HG03196 (cell line): ENCODE measurements around the gene SPIB.
"Not testable (repeated sequence)": the region's sequence is repeated elsewhere in the genome, so short reads cannot be mapped to it uniquely, and the experiment has no call there.

Experiments
- ATAC-seq: cut with Tn5 transposase; IDR thresholded peaks from one replicate; pipeline ENCODE4 v1.9.1; 2021; ENCODE audit not compliant: unreplicated experiment

The SPIB gene

DNA sequence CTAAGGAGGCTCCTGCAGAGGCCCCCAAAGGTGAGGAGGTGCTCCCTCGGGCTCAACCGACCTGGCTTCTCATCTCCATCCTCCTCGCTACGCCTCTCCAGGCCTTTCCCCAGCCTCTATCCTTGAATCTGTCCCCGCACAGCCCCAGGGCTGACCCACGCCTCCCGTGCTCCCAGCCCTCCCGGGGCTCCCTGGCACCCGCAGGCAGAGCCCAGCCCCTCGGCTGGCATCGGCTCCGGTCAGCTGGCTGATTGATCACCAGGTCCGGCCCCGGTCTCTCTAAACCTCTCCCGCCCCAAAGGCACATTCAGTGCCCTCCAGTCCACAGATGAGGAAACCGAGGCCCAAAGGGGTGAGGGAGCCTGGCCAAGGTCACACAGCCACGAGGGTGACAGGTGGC lies 16.5 kb downstream of the SPIB start:
- no peak for ATAC-seq

DNA sequence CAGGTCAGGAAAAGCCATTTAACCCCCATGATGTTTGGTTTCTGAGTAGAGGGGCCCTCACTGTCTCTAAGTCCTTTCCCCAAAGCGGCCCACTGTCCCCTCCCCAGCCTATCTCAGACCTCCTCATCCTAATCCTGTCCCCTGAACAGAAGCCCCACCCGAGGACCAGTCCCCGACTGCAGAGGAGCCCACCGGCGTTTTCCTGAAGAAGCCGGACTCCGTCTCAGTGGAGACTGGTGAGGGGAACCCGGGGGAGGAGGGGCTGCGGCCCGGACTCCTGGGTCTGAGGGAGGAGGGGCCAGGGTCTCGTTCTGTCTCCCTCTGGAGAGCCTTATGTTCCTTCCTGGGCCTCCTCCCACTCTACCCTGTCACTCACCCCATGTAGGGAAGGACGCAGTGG lies 16.9 kb downstream of the SPIB start:
- ATAC-seq = no peak

DNA sequence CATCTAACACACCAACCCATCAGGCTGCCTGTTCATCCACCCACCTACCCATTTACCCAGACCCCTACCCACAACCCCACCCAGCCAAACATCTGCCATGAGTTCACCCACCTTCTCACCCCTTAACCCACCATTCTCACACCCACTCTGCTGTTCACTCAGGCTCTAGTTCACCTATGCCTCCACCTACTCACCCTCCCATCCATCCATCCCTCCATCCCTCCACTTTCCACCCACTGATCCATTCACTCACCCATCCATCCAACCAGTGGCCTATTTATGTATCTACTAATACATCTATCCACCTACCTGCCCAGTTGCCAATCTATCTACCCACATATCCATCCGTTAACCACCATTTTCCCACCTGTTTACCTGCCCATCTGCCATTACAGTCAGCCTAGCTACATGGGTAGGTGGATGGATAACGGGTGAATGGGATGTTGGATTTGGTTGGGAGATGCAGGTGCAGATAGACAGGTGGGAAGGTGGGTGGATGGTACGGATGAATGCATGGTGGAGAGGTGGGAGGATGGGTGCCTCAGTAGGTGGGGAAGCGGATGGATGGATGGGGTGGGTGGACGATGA lies 19.2 kb downstream of the SPIB start:
- no peak for ATAC-seq

DNA sequence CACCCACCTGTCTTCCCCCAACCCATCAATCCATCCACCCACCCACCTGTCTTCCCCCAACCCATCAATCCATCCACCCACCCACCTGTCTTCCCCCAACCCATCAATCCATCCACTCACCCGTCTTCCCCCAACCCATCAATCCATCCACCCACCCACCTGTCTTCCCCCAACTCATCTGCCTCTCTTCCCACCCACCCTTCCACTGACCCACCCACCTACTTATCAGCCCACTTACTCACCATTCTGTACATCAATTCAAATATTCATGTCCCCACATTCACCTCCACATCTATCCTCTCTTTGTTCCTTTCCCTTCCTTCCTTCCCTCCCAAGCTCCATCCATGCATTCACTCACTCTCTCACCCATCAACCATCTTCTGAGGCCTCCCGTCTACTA lies 20.4 kb downstream of the SPIB start:
- not testable (repeated sequence) for ATAC-seq

DNA sequence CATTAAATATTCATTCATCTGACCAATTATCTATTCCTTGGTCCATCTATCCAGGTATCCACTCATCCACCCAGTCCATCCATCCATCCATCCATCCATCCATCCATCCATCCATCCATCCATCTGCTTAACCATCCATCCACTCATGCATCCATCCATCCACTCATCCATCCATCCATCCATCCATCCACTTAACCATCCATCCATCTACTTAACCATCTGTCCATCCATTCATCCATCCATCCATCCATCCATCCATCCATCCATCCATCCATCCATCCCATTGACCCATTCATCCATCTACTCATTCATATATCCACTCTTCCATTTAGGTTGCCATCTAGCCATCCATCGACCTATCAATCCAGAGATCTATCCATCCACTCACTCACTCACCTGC lies 25.3 kb downstream of the SPIB start:
- no peak for ATAC-seq

DNA sequence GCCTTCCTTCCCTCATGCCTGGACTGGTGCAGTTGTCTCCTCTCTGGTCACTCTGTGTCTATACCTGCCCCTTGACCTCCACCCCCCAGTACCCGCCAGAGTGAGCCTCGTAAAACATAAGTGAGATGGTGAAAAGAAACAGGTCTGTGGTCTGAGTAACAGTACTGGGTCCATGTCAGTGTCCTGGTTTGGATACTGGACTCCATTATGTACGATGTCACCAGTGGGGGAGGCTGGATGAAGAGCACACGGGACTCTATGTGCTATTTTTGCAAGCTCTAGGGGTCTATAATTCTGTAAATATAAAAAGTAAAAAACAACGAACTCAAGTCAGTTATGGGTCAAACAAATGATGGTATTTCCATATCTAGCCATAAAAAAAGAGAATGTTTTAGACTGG lies 28.3 kb downstream of the SPIB start:
- ATAC-seq = no peak

DNA sequence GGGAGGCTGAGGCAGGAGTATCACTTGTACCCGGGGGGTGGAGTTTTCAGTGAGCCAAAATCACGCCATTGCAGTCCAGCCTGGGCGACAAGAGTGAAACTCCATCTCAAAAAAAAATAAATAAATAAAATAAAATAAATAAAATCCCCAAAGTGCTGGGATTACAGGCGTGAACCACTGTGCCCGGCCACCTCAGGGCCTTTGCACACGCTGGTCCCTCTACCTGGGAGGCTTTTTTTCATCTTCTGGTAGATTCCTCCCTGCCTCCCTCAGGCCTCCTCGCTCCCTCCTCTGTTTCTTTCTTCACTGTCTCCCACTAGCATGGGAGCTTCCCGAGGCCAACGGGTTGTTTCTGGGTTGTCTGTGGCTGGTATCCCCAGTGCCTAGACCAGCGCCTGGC lies 29.0 kb downstream of the SPIB start:
- no peak for ATAC-seq

DNA sequence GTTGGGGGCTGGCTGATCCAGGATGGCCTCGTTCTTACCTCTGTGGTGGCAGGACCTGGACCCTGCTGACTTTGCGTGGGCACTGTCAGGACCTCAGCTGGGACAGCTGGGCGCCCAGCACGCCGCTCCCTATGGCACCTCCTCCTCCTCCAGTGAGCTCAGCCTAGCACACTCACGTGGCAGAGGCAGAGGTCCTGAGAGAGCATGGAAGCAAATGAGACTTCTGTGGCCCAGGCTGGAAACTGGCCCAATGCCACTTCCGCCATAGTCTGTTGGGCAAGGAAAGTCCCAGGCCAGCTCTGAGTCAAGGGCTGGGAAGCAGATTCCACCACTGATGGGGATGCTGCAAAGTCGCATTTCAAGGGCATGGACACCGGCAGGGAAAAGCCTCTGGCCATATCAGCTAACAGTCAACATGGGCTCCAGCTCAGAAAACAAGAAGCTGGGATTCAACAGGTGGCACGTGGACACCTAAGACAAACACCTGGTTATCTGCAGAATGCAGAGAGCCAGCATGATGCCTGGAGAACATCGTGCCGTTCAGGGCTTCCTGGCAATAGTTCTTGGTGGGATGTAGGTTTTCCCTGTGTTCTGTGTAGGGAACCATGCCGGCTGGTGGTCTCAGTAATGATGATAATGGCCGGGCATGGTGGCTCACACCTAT lies 30.6 kb downstream of the SPIB start:
- ATAC-seq = no peak

DNA sequence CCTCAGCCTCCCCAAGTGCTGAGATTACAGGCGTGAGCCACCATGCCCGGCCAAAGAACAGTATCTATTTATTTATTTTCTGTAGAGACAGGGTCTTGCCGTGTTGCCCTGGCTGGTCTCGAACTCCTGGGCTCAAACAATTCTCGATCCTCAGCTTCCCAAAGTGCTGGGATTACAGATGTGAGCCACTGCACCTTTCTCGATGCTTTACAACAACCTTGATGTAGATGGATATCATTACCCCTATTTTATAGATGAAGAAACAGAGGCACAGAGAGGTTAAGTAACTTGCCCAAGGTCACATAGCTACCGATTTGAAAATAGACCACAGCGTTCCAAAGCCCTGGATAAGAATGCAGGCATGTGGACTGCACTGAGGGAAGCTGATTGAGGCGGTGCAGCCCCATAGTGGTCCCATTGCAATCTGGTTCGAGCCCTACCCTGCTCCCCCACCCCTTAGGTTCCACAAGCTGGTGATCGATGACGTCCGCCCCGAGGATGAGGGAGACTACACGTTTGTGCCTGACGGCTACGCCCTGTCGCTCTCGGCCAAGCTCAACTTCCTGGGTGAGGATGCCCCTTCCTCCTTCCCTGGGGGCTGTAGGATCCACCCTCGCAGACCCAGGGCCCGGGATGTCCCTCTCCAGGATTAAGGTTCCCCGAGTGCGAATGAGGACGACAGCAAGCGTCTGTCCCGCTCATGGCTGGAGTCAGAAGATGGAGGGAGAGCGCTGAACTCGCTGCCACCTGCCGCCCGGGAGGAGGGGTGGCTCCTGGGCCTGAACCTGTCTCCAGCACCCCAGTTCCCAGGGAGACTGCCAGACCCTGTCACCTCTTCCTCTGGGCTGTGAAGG lies 31.9 kb downstream of the SPIB start:
- ATAC-seq = no peak

DNA sequence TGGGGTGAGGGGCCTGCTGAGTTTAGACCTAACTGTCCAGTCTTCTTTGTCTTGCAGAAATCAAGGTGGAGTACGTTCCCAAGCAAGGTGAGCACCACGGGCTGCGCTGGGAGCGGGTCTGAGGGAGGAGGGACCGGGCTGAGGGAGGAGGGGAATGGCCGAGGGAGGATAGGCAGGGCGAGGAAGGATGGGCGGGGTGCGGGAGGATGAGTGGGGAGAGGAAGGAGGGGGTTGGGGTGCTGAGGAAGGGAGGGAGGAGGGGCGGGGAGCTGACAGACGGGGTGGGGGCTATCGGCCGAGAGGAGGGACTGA lies 32.4 kb downstream of the SPIB start:
- no peak for ATAC-seq

DNA sequence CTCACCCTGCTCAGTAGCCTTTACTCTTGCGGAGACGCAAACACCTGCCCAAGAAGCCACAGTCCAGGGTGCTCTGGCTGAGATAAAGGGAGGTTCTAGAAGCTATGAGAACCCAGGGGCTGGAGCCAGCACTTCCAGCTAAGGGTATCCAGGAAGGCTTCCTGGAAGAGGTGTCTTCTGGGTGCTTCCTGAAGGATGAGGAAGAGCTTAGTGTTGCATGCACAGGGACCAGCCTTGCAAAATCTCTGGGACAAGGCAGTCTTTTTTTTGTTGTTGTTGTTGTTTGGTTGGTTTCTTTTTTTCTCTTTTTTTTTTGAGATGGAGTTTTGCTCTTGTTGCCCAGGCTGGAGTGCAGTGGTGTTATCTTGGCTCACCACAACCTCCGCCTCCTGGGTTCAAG lies 34.5 kb downstream of the SPIB start:
- ATAC-seq = no peak

DNA sequence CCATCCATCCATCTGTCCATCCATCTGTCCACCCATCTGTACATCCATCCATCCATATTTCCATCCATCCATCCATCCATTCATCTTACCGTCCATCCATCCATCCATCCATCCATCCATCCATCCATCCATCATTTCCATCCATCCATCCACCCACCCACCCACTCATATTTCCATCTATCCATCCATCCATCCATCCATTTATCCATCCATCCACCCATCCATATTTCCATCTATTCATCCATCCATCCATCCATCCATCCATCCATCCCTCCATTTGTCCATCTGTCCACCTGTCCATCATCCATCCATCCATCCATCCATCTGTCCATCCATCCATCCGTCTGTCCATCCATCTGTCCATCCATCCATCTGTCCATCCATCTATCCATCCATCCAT lies 37.3 kb downstream of the SPIB start:
- ATAC-seq = no peak

DNA sequence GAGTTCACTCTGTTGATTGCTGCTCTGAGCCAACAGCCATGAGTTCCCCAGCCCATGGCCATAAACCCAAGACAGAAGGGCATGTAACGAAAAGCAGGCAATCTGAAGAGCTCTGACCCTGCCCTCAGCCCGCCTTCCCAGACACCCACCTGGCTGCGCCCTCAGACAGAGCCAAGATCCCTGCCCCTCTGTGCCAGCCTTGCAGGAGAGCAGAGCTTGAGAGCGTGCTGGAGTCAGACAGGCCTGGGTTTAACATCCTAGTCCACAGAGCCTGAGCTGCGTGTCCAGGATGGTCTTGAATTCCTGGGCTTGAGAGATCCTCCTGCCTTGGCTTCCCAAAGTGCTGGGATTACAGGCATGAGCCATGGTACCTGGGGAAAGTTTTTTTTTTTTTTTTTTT lies 38.6 kb downstream of the SPIB start:
- no peak for ATAC-seq

DNA sequence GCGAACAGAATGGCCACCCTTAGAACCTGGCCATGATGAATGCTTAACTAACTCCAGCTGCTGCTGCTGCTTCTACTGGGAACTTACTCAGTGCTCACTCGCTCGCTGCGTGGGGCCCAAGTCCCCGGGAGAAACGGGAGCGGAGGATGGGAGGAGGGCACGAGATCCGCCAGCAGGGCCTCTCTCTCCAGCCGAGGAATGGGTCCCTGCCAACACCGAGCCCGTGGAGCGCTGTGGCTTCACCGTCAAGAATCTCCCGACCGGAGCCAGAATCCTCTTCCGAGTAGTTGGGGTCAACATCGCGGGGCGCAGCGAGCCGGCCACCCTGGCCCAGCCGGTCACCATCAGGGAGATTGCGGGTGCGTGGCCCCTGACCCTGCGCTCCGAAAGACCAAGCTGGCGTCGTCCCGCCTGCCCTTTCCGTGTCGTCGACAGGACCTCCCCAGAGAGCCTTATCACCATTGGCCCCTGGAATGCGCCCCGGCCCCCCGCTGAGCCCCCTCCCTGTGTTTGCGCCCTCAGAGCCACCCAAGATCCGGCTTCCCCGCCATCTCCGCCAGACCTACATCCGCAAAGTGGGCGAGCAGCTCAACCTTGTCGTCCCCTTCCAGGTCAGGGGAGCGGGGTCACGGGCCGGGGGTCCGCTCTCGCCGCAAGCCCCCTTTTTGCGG lies 39.8 kb downstream of the SPIB start:
- no peak for ATAC-seq

DNA sequence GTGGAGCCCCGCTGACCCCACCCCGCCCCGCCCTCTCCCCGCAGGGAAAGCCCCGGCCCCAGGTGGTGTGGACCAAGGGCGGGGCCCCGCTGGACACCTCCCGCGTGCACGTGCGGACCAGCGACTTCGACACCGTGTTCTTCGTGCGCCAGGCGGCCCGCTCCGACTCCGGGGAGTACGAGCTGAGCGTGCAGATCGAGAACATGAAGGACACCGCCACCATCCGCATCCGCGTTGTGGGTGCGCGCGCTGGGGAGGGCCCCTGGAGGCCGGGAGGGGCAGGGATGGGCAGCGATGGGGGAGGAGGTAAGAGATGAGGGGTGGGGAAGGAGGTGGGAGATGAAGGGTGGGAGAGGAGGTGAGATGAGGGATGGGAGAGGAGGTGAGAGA lies 40.3 kb downstream of the SPIB start:
- no peak for ATAC-seq

DNA sequence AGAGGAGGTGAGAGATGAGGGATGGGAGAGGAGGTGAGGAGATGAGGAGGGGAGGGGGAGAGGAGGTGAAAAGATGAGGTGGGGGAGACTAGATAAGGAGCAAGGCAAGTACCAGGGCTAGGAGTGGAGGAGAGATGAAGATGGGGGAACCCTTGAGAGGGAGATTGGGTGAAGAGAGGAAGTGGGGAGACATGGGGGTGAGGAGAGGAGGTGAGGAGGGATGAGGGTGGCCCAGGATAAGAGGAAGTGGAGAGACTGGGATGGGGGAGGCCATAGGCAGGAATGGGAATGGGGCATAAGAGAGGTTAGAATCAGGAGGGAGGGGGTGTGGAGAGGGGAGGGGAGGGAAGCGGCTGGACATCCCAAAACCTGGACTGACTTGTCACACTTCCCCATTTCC lies 40.9 kb downstream of the SPIB start:
- no peak for ATAC-seq

DNA sequence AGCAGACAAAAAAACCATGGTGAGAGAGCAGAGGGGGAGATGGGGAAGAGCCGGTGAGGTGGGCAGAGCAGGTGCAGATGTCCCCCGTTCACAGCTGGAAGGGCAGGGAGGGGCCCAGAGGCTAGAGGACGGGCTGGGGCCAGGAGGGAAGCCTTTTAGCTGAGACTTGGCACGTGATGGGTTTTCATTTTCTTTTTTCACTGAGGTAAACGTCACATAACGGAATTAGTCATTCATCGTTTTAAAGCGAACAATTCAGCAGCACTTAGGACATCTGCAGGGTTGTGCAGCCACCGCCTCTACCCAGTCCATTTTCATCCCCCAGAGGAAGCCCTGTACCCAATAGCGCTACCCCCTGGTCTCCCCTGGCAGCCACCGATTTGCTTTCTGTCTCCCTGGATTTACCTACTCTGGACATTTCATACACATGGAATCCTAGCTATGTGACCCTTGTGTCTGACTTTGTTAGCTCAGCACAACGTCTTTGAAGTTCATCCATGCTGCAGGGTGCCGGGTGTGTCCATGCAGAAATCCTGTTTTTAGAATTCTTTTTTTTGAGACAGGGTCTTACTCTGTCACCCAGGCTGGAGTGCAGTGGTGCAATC lies 41.5 kb downstream of the SPIB start:
- ATAC-seq = peak; percentile 55

DNA sequence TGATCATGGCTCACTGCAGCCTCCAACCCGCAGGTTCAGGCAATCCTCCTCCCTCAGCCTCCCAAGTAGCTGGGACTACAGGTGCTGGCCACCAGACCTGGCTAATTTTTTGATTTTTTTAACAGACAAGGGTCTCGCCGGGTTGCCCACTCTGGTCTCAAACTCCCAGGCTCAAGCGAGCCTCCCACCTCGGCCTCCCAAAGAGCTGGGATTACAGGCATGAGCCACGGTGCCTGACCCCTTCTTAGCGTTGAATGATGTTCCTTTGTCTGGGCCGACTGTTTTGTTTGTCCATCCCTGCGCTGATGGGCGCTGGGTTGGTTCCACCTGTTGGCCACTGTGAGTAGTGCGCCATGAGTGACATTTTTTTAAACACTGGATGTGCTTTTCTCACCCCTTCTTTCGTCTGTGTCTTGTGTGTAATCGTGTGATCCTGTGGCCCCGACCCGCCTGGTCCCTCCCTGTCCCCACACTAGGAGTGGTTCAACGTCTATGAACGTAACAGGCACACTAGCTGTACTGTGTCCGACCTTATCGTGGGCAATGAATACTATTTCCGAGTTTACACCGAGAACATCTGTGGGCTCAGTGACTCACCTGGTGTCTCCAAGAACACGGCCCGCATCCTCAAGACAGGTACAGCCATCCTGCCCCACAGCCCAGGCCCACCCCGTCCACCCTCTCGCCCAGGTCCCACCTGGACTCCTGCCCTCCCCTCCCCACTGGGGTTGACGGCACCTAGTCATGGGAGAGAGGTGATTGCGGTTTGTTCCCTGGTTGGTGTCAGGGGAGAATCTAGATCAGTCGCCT lies 42.5 kb downstream of the SPIB start:
- ATAC-seq = peak; percentile 47

DNA sequence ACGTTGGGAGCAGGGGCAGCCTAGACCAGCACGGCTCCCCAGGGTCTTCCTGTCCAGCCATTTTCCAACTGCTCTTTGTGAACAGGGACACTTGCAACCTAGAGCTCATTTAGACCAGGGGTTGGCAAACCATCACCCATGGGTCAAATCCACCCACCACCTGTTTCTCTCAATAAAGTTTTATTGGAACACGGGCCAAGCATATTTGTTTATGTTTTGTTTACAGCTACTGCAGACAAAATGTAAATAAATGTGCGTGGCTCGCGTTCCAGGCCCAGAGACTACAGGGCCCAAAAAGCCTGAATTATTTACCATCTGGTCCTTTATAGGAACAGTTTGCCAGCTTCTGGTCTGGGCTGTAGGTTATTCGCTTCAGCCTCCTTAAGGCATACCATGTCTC lies 44.2 kb downstream of the SPIB start:
- ATAC-seq = no peak

DNA sequence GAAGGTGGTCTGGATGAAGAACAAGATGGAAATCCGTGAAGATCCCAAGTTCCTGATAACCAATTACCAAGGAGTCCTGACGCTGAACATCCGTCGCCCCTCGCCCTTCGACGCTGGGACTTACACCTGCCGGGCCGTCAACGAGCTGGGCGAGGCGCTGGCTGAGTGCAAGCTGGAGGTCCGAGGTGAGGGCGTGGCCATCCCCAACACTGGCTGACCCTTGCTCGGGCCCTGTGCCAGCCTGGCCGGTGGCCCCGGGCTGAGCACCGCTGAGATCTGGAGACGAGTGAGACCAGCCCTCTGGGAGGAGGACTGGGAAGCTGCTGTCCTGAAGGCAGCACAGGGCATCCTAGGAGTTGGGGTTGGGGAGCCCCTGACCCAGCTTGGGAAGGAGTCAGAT lies 45.6 kb downstream of the SPIB start:
- no peak for ATAC-seq

DNA sequence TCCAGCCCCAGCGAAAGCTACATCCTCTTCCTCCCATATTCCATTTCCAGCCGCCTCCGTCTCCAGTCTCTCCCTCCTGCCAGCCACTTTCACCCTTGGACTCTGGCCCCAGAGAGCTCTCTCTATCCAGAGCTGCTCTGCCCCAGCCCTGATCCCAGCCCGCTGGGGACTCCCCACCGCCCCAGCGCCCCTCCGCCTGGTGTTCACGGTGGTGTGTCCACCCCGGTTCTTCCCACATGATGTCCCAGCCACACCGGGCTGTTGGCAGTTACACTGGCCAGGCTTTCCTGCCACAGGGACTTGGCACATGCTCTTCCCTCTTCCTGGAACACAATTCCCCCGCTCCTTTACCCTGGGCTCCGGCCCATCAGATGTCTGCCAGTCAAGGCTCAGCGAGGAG lies 46.3 kb downstream of the SPIB start:
- ATAC-seq = no peak
